Left renal cortex interstitium (tissue), 4 donors: ENCODE data around the gene C18orf54. TPM values are rescaled to one million over a fixed set of nuclear protein-coding genes. Genes with fewer than 3 reads are reported as not detected.
A peak's percentile ranks its signal among the peaks of the same experiment; 100 is the strongest.
"Not testable (repeated sequence)": the region's sequence is repeated elsewhere in the genome, so short reads cannot be mapped to it uniquely, and the experiment has no call there.

Source experiments
- DNase-seq, 4 donors: peaks; one replicate each; pipeline ENCODE4 v3.0.0-alpha.2; 2013; ENCODE audit warnings: low read depth in 4 of 4, low spot score in 2 of 4, missing footprints in 1 of 4
- polyA plus RNA-seq, 4 donors: library from polyadenylated mRNA; unstranded; fragments of 120-200 nt; gene quantifications; one replicate each; pipeline ENCODE4 v1.2.1, GENCODE V29; 2013; ENCODE audit not compliant: insufficient read length in 4 of 4

Gene C18orf54
- polyA plus RNA-seq, 4 donors, result 9.6 to 14.2 (median 10.1) TPM

- DNase-seq, result not testable (repeated sequence)
Measured at GRCh38 chr18:54386800-54387495, 29.2 kb downstream of the C18orf54 start.

- DNase-seq, result no peak
Measured at GRCh38 chr18:54387631-54388030, 29.9 kb downstream of the C18orf54 start.

GRCh38 chr18:54388203-54389142, 30.8 kb downstream of the C18orf54 start:
- no peak for DNase-seq

- no peak for DNase-seq
Measured at GRCh38 chr18:54389143-54389505, 31.4 kb downstream of the C18orf54 start.

GRCh38 chr18:54390838-54391237, 33.1 kb downstream of the C18orf54 start:
- DNase-seq, result no peak

- DNase-seq, result peak in 3 of 4 donors; percentile 22 to 58 (median 49)
Measured at GRCh38 chr18:54392543-54393023, 34.9 kb downstream of the C18orf54 start.

- DNase-seq, result no peak
Measured at GRCh38 chr18:54393648-54394294, 36.1 kb downstream of the C18orf54 start.

- DNase-seq, result no peak
Measured at GRCh38 chr18:54396760-54397159, 39.1 kb downstream of the C18orf54 start.

- no peak for DNase-seq
Measured at GRCh38 chr18:54405290-54405689, 47.6 kb downstream of the C18orf54 start.

GRCh38 chr18:54411781-54412180, 54.1 kb downstream of the C18orf54 start:
- no peak for DNase-seq

- DNase-seq, result no peak
Measured at GRCh38 chr18:54415086-54415485, 57.4 kb downstream of the C18orf54 start.

- no peak for DNase-seq
Measured at GRCh38 chr18:54416436-54416835, 58.7 kb downstream of the C18orf54 start.

GRCh38 chr18:54423831-54424230, 66.1 kb downstream of the C18orf54 start:
- no peak for DNase-seq

GRCh38 chr18:54426085-54426665, 68.5 kb downstream of the C18orf54 start:
- DNase-seq, result no peak

Other genes starting within 250 kb of the C18orf54 start
- 100 to 1,000 TPM; 114 to 131 (median 118) TPM for gene MBD2, start 133.2 kb upstream of the C18orf54 start, polyA plus RNA-seq
- 10 to 100 TPM; 45.3 to 82.9 (median 66.2) TPM for gene POLI, start 88.4 kb upstream of the C18orf54 start, polyA plus RNA-seq
- under 1 TPM; 0.21 to 0.27 (median 0.26) TPM for gene STARD6, start within 50 bp of the C18orf54 start, polyA plus RNA-seq
- gene DYNAP, start 233.3 kb downstream of the C18orf54 start, polyA plus RNA-seq, result under 1 TPM in 1 of 4 donors, not detected in 3; 0.08 TPM